Epithelial cell of esophagus (primary cell): ENCODE measurements around the gene MTFMT.
"Not testable (repeated sequence)": the region's sequence is repeated elsewhere in the genome, so short reads cannot be mapped to it uniquely, and the experiment has no call there.

ENCODE experiments used
- DNase-seq: peaks from one replicate; pipeline ENCODE4 v3.0.0; 2010; ENCODE audit warnings: low read depth
- H3K4me3 ChIP-seq: 2 replicates; pipeline ENCODE4 v1.5.1; 2011; ENCODE audit warnings: mild to moderate bottlenecking, low read length, control low read depth
- TF ChIP-seq, protein P1 (sequence below): IDR thresholded peaks from 2 replicates; pipeline ENCODE4 v1.5.1; 2011; ENCODE audit warnings: low read depth, mild to moderate bottlenecking, low read length, control low read depth, inconsistent platforms; ENCODE audit not compliant: insufficient read depth; ENCODE audit errors: missing control alignments

Gene MTFMT

DNA sequence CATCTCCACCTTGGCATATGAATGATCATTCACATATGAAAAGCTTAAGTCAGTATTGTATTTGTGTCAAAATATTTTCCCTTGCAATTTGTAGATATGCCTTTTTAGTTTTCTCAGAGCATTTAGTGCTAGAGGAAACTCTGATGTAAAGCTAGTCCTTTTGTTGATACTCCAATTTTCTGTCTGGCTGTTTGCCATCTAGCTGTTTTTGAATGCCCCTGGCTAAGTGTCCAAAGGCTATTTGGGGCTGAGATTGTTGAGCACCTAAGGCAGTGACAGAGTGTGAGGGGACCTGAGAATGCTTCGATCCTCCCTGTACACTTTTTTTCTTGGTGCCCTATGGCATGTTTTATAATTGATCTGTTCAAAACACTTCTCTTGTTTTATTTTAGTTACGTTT is 18.8 kb upstream of the MTFMT start:
- no peak overlapping the region for H3K4me3 ChIP-seq
- TF ChIP-seq, protein P1, sequence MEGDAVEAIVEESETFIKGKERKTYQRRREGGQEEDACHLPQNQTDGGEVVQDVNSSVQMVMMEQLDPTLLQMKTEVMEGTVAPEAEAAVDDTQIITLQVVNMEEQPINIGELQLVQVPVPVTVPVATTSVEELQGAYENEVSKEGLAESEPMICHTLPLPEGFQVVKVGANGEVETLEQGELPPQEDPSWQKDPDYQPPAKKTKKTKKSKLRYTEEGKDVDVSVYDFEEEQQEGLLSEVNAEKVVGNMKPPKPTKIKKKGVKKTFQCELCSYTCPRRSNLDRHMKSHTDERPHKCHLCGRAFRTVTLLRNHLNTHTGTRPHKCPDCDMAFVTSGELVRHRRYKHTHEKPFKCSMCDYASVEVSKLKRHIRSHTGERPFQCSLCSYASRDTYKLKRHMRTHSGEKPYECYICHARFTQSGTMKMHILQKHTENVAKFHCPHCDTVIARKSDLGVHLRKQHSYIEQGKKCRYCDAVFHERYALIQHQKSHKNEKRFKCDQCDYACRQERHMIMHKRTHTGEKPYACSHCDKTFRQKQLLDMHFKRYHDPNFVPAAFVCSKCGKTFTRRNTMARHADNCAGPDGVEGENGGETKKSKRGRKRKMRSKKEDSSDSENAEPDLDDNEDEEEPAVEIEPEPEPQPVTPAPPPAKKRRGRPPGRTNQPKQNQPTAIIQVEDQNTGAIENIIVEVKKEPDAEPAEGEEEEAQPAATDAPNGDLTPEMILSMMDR, result no peak
- DNase-seq, result no peak

DNA sequence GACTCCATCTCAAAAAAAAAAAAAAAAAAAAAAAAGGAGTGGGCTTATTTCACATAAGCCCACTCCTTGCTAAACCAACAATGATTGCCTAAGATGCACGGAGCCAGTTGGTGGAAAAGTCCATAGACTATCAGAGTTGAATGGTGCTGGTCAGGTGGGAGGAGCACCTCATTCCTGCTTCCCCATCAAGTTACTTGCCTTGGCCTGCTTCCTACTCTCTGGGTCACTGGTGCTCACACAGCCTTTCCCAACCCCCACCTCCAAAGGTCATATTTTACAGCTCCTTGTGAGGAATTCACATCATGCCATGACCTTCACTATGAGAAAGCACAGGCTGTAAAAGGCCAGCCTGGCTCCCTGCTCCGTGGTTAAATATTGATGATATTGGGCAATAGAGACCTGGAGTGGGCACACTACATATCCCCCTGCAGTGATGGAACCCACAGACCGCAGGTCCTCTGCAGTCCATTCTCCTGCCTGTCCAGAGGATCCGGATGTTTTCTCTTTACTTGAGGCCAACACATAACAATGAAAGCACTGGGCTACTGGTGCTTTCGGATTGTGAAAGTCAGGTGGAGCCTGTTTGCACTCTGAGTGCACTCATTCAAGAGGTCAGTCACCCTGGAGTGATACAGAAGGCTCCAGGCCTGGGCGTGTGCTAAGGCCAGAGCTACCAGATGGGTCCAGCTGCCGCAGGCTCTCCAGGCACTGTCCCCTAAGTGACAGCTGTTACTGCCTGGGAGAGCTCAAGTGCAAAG is 15.5 kb upstream of the MTFMT start, which contains the start of gene SLC51B:
Gene SLC51B (plus strand): TSS at position 664 of the 758 bp plus-strand sequence. CDS start 4,618 bp downstream, outside the sequence.
- peak; percentile 18 for DNase-seq
- H3K4me3 ChIP-seq, result no peak within 1 kb of the TSS
- TF ChIP-seq, protein P1, result no peak

DNA sequence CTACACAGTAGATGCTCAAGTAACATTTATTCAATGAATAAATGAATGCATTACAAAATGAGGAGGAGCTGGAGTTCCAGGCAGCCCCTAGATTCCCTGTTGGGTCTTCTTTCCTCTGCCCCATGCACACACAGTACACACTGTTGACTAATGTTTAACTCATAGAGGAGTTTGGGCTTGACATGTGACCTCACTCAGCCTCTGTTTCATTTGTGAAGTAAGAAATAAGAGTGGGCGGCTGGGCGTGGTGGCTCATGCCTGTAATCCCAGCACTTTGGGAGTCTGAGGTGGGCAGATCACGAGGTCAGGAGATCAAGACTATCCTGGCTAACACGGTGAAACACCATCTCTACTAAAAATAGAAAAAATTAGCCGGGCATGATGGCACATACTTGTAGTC is 14.8 kb upstream of the MTFMT start:
- H3K4me3 ChIP-seq, result not testable (repeated sequence)
- peak; percentile 91 for DNase-seq

DNA sequence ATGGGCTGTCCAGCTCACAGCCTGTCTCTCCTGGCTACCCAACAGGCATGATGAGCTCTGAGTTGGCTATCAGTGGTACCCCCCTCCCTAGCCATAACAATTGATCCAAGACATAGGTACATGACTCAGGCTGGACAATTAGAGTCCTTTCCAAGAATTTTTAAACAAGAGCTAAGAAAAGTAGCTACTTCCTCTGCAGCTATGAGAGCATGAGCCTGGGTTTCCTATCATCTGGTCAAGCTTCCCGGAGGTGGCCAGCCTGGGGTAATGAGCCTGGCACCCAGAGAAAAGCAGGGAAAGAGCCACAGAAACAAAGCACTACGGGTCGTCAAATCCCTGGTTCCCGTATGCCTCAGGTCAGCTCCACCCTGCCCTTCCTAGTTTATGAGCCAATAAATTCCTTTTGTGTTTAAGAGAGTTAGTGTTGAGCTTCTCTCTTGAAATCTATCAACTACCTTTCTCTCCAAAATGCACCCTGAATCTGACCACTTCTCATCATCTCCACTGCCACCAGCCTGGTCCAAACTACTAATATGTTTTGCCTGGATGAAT is 13.4 kb upstream of the MTFMT start:
- no peak overlapping the region for H3K4me3 ChIP-seq
- TF ChIP-seq, protein P1, result no peak
- DNase-seq, result no peak

DNA sequence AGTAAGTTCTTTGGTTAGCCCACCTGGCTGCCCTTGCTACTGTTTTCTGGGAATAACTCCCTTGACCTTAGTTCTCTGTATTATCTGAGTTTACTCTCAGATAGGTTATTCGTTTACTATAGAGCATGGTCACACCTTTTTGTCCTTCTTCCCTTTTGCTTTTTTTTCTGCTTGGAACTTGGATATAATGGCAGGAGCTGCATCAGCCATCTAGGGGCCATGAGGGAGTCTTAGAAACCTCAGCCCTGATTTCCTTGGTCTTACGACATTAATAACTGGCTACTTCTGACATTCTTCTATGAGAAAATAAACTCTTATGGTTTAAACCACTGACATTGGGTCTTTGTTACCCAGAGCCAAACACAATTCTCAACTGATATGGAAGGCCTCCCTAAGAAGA is 12.3 kb upstream of the MTFMT start:
- TF ChIP-seq, protein P1, result no peak
- no peak overlapping the region for H3K4me3 ChIP-seq
- no peak for DNase-seq

DNA sequence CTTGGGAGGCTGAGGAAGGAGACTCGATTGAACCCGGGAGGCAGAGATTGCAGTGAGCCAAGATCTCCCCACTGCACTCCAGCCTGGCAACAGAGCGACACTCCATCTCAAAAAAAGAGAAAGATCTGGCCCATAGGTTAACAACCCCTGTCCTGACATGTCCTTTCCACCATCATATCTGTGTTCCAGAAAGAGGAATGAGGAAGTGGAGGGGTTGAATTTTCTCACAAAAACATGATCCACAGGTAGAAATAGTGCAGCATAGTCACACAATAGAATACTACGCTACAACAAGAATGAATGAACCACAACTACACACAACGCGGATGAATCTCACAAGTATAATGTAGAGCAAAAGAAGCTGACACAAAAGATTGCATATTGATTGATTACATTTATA is 11.0 kb upstream of the MTFMT start:
- H3K4me3 ChIP-seq, result no peak overlapping the region
- DNase-seq, result peak; percentile 58
- TF ChIP-seq, protein P1, result no peak

DNA sequence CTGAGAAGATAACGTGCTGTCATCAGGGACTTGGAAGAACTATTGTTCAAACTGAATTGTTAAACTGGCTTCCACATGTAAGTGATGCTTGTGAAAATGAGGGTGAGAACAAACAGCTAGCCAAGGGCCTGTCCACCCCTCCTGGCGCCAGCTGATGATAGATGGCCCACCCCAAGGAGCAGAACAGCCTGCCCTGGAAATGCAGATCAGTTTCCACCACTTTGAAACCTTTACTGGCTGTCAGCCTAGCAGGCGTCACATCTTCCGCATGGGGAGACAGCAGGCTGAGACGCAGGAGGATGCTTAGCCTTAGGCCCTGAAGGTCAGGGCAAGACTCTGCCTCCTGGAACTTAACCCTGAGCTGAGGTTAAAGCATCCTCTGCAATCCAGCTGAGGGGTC is 9.4 kb upstream of the MTFMT start:
- DNase-seq, result no peak
- H3K4me3 ChIP-seq, result no peak overlapping the region
- TF ChIP-seq, protein P1, result no peak
